Measurements from ENCODE around the gene TSKS.
A peak's percentile ranks its signal among the peaks of the same experiment; 100 is the strongest.

TSKS gene

GRCh38 chr19:49801401-49801888 lies 38.3 kb upstream of the TSKS start:
- ATAC-seq, result peak; percentile 32
- Mint-ChIP-seq H3K4me1 (peaks cover 5% of the 10 kb centered on the region), H3K36me3 (peaks cover 63% of the 10 kb centered on the region), H3K9me3 (no peaks in the 10 kb centered on the region), H3K27me3 (no peaks in the 10 kb centered on the region), H3K4me3 (no peak overlapping the region), H3K27ac (no peak overlapping the region)

GRCh38 chr19:49800771-49801170 lies 37.7 kb upstream of the TSKS start:
- no peak for ATAC-seq
- H3K4me1 Mint-ChIP-seq, result no peaks in the 10 kb centered on the region
- H3K36me3 Mint-ChIP-seq, result peaks cover 64% of the 10 kb centered on the region
- H3K9me3 Mint-ChIP-seq, result no peaks in the 10 kb centered on the region
- no peak overlapping the region for H3K4me3 Mint-ChIP-seq
- H3K27me3 Mint-ChIP-seq, result no peaks in the 10 kb centered on the region
- no peak overlapping the region for H3K27ac Mint-ChIP-seq

GRCh38 chr19:49799798-49800376 lies 36.8 kb upstream of the TSKS start:
- ATAC-seq, result no peak
- Mint-ChIP-seq H3K4me1 (no peaks in the 10 kb centered on the region), H3K9me3 (no peaks in the 10 kb centered on the region), H3K36me3 (peaks cover 73% of the 10 kb centered on the region), H3K27ac (no peak overlapping the region), H3K4me3 (no peak overlapping the region), H3K27me3 (no peaks in the 10 kb centered on the region)

GRCh38 chr19:49799271-49799797 lies 36.2 kb upstream of the TSKS start:
- no peaks in the 10 kb centered on the region for H3K27me3 Mint-ChIP-seq
- no peaks in the 10 kb centered on the region for H3K9me3 Mint-ChIP-seq
- no peak for ATAC-seq
- H3K36me3 Mint-ChIP-seq, result peaks cover 78% of the 10 kb centered on the region
- no peaks in the 10 kb centered on the region for H3K4me1 Mint-ChIP-seq
- no peak overlapping the region for H3K27ac Mint-ChIP-seq
- H3K4me3 Mint-ChIP-seq, result no peak overlapping the region

- no peak overlapping the region for H3K27ac Mint-ChIP-seq
- no peak overlapping the region for H3K4me3 Mint-ChIP-seq
- no peak for ATAC-seq
- no peaks in the 10 kb centered on the region for H3K9me3 Mint-ChIP-seq
- no peaks in the 10 kb centered on the region for H3K4me1 Mint-ChIP-seq
- H3K27me3 Mint-ChIP-seq, result no peaks in the 10 kb centered on the region
- H3K36me3 Mint-ChIP-seq, result peaks cover 77% of the 10 kb centered on the region
Observed at GRCh38 chr19:49798574-49798973, 35.5 kb upstream of the TSKS start.

- Mint-ChIP-seq H3K9me3 (no peaks in the 10 kb centered on the region), H3K4me3 (no peak overlapping the region), H3K36me3 (peaks cover 83% of the 10 kb centered on the region), H3K27ac (no peak overlapping the region), H3K4me1 (no peaks in the 10 kb centered on the region), H3K27me3 (no peaks in the 10 kb centered on the region)
- ATAC-seq, result no peak
Observed at GRCh38 chr19:49795615-49796014, 32.5 kb upstream of the TSKS start.

- no peak overlapping the region for H3K4me3 Mint-ChIP-seq
- no peak for ATAC-seq
- H3K36me3 Mint-ChIP-seq, result peaks cover 81% of the 10 kb centered on the region
- no peak overlapping the region for H3K27ac Mint-ChIP-seq
- H3K27me3 Mint-ChIP-seq, result no peaks in the 10 kb centered on the region
- H3K9me3 Mint-ChIP-seq, result no peaks in the 10 kb centered on the region
- no peaks in the 10 kb centered on the region for H3K4me1 Mint-ChIP-seq
Observed at GRCh38 chr19:49793561-49793840, 30.4 kb upstream of the TSKS start.

GRCh38 chr19:49792829-49793560 lies 29.9 kb upstream of the TSKS start:
- Mint-ChIP-seq H3K4me3 (no peak overlapping the region), H3K27me3 (no peaks in the 10 kb centered on the region), H3K9me3 (no peaks in the 10 kb centered on the region), H3K36me3 (peaks cover 81% of the 10 kb centered on the region), H3K27ac (no peak overlapping the region), H3K4me1 (no peaks in the 10 kb centered on the region)
- ATAC-seq, result peak; percentile 16

- H3K27ac Mint-ChIP-seq, result no peak overlapping the region
- H3K4me3 Mint-ChIP-seq, result no peak overlapping the region
- no peak for ATAC-seq
- H3K9me3 Mint-ChIP-seq, result no peaks in the 10 kb centered on the region
- no peaks in the 10 kb centered on the region for H3K27me3 Mint-ChIP-seq
- peaks cover 85% of the 10 kb centered on the region for H3K36me3 Mint-ChIP-seq
- no peaks in the 10 kb centered on the region for H3K4me1 Mint-ChIP-seq
Observed at GRCh38 chr19:49791776-49792445, 28.8 kb upstream of the TSKS start.

GRCh38 chr19:49790866-49791265 lies 27.8 kb upstream of the TSKS start:
- no peak overlapping the region for H3K27ac Mint-ChIP-seq

GRCh38 chr19:49788857-49789256 lies 25.8 kb upstream of the TSKS start:
- no peaks in the 10 kb centered on the region for H3K9me3 Mint-ChIP-seq
- no peak overlapping the region for H3K27ac Mint-ChIP-seq
- H3K27me3 Mint-ChIP-seq, result no peaks in the 10 kb centered on the region
- peaks cover 84% of the 10 kb centered on the region for H3K36me3 Mint-ChIP-seq
- H3K4me1 Mint-ChIP-seq, result peaks cover 8% of the 10 kb centered on the region
- no peak overlapping the region for H3K4me3 Mint-ChIP-seq
- ATAC-seq, result no peak

More at GRCh38 chr19:49790866-49791265, 27.8 kb upstream of the TSKS start:
- peaks cover 8% of the 10 kb centered on the region for H3K4me1 Mint-ChIP-seq
- no peaks in the 10 kb centered on the region for H3K9me3 Mint-ChIP-seq
- ATAC-seq, result no peak
- H3K4me3 Mint-ChIP-seq, result no peak overlapping the region
- no peaks in the 10 kb centered on the region for H3K27me3 Mint-ChIP-seq
- peaks cover 86% of the 10 kb centered on the region for H3K36me3 Mint-ChIP-seq

GRCh38 chr19:49787746-49788145 lies 24.6 kb upstream of the TSKS start:
- Mint-ChIP-seq H3K27me3 (no peaks in the 10 kb centered on the region), H3K9me3 (no peaks in the 10 kb centered on the region), H3K4me3 (no peak overlapping the region), H3K4me1 (peaks cover 15% of the 10 kb centered on the region), H3K36me3 (peaks cover 86% of the 10 kb centered on the region), H3K27ac (no peak overlapping the region)
- ATAC-seq, result no peak

- ATAC-seq, result no peak
- no peak overlapping the region for H3K27ac Mint-ChIP-seq
- no peak overlapping the region for H3K4me3 Mint-ChIP-seq
- H3K36me3 Mint-ChIP-seq, result peaks cover 79% of the 10 kb centered on the region
- no peaks in the 10 kb centered on the region for H3K27me3 Mint-ChIP-seq
- H3K9me3 Mint-ChIP-seq, result no peaks in the 10 kb centered on the region
- peaks cover 18% of the 10 kb centered on the region for H3K4me1 Mint-ChIP-seq
Observed at GRCh38 chr19:49786376-49786820, 23.3 kb upstream of the TSKS start.

GRCh38 chr19:49782515-49782914 lies 19.4 kb upstream of the TSKS start:
- peaks cover 59% of the 10 kb centered on the region for H3K36me3 Mint-ChIP-seq
- no peak for ATAC-seq
- H3K27ac Mint-ChIP-seq, result no peak overlapping the region
- peaks cover 39% of the 10 kb centered on the region for H3K4me1 Mint-ChIP-seq
- H3K27me3 Mint-ChIP-seq, result no peaks in the 10 kb centered on the region
- no peak overlapping the region for H3K4me3 Mint-ChIP-seq
- no peaks in the 10 kb centered on the region for H3K9me3 Mint-ChIP-seq

- Mint-ChIP-seq H3K27ac (peak overlapping the region; percentile 97), H3K27me3 (no peaks in the 10 kb centered on the region), H3K9me3 (no peaks in the 10 kb centered on the region), H3K4me3 (no peak overlapping the region), H3K36me3 (peaks cover 55% of the 10 kb centered on the region), H3K4me1 (peaks cover 38% of the 10 kb centered on the region)
- no peak for ATAC-seq
Observed at GRCh38 chr19:49781394-49781793, 18.3 kb upstream of the TSKS start.
